GM23338 (cell line): ENCODE results near the gene KIF1A. TPM values are rescaled to one million over a fixed set of nuclear protein-coding genes. Genes with fewer than 3 reads are reported as not detected.

Source experiments
- ATAC-seq: fragments of 200-7000 bp; cut with Tn5 transposase; 3 replicates; pipeline ENCODE4 v1.9.1; 2020
- DNase-seq: peaks from one replicate; pipeline ENCODE4 v3.0.0-alpha.2; 2015; ENCODE audit warnings: low spot score
- H2AFZ ChIP-seq: fragments of 200-600 bp; sonication (generic); 2 replicates; pipeline ENCODE4 v1.8.0; 2016; ENCODE audit warnings: antibody characterized with exemption, mild to moderate bottlenecking, moderate library complexity
- H3F3A ChIP-seq: fragments of 200-600 bp; sonication (generic); replicated peaks from 2 replicates; pipeline ENCODE4 v1.8.0; 2017; ENCODE audit warnings: antibody characterized with exemption, mixed run types, low read depth
- H3K27ac ChIP-seq: fragments of 200-600 bp; sonication (generic); 2 replicates; pipeline ENCODE4 v1.6.1; 2016; ENCODE audit warnings: low read depth
- H3K27me3 ChIP-seq: fragments of 200-600 bp; sonication (generic); 2 replicates; pipeline ENCODE4 v1.8.0; 2016; ENCODE audit warnings: mild to moderate bottlenecking, mixed run types, moderate library complexity; ENCODE audit not compliant: insufficient read depth
- H3K36me3 ChIP-seq: fragments of 200-600 bp; sonication (generic); 2 replicates; pipeline ENCODE4 v1.8.0; 2016; ENCODE audit warnings: mild to moderate bottlenecking; ENCODE audit not compliant: insufficient read depth
- H3K4me1 ChIP-seq: fragments of 200-600 bp; sonication (generic); 2 replicates; pipeline ENCODE4 v1.8.0; 2016; ENCODE audit warnings: mild to moderate bottlenecking, moderate library complexity; ENCODE audit not compliant: insufficient read depth
- H3K4me2 ChIP-seq: fragments of 200-600 bp; sonication (generic); 2 replicates; pipeline ENCODE4 v1.7.1; 2017; ENCODE audit warnings: mixed run types
- H3K4me3 ChIP-seq: fragments of 200-600 bp; sonication (generic); 2 replicates; pipeline ENCODE4 v1.6.1; 2016; ENCODE audit warnings: mixed run types
- H3K79me2 ChIP-seq: fragments of 200-600 bp; sonication (generic); replicated peaks from 2 replicates; pipeline ENCODE4 v1.8.0; 2017; ENCODE audit warnings: mild to moderate bottlenecking; ENCODE audit not compliant: insufficient read depth
- H3K9me2 ChIP-seq: fragments of 200-600 bp; sonication (generic); 2 replicates; pipeline ENCODE4 v1.8.0; 2017; ENCODE audit not compliant: insufficient read depth
- H4K20me1 ChIP-seq: fragments of 200-600 bp; sonication (generic); replicated peaks from 2 replicates; pipeline ENCODE4 v1.8.0; 2017; ENCODE audit warnings: mild to moderate bottlenecking; ENCODE audit not compliant: insufficient read depth
- H3K27ac Mint-ChIP-seq: 2 replicates; pipeline ENCODE4 v1.8.0; 2020; ENCODE audit warnings: inconsistent platforms, mild to moderate bottlenecking, moderate library complexity, mixed read lengths
- H3K27me3 Mint-ChIP-seq: 3 replicates; pipeline ENCODE4 v1.8.0; 2022; ENCODE audit warnings: low read depth, mild to moderate bottlenecking, moderate library complexity, mixed read lengths, inconsistent platforms; ENCODE audit not compliant: insufficient read depth, poor library complexity
- H3K36me3 Mint-ChIP-seq: 3 replicates; pipeline ENCODE4 v1.8.0; 2021; ENCODE audit warnings: low read depth, mild to moderate bottlenecking, inconsistent platforms, moderate library complexity, mixed read lengths
- H3K4me1 Mint-ChIP-seq: 3 replicates; pipeline ENCODE4 v1.8.0; 2020; ENCODE audit warnings: mild to moderate bottlenecking, inconsistent platforms, mixed read lengths
- H3K4me3 Mint-ChIP-seq: 3 replicates; pipeline ENCODE4 v1.8.0; 2021; ENCODE audit warnings: moderate library complexity, mild to moderate bottlenecking, inconsistent platforms, mixed read lengths
- H3K9me3 Mint-ChIP-seq: 3 replicates; pipeline ENCODE4 v1.8.0; 2020; ENCODE audit warnings: moderate library complexity, mild to moderate bottlenecking, inconsistent platforms, mixed read lengths
- CREB1 ChIP-seq: fragments of 250-450 bp; sonication (Bioruptor Pico); IDR thresholded peaks from 2 replicates; pipeline ENCODE4 v1.5.0; 2020; ENCODE audit warnings: low read depth, mild to moderate bottlenecking, moderate library complexity
- EZH2 ChIP-seq: fragments of 200-600 bp; sonication (generic); IDR thresholded peaks from one replicate; pipeline ENCODE4 v1.8.0; 2017; ENCODE audit warnings: antibody characterized with exemption, mild to moderate bottlenecking, low read depth; ENCODE audit not compliant: unreplicated experiment
- POLR2AphosphoS5 ChIP-seq: IDR thresholded peaks from 2 replicates; pipeline ENCODE4 v1.6.1; 2016; ENCODE audit warnings: antibody characterized with exemption, low read depth
- STAT1 ChIP-seq: IDR thresholded peaks from one replicate; pipeline ENCODE4 v1.6.1; 2016; ENCODE audit warnings: antibody characterized with exemption; ENCODE audit not compliant: unreplicated experiment
- ZNF331 ChIP-seq: fragments of 250-450 bp; sonication (Bioruptor Pico); IDR thresholded peaks from 2 replicates; pipeline ENCODE4 v1.5.0; 2020; ENCODE audit warnings: low read depth, mild to moderate bottlenecking, moderate library complexity
- polyA plus RNA-seq: library from polyadenylated mRNA; unstranded; fragments of >200 nt; fragmentation: Nextera tagmentation; extraction: Ambion mirVana; gene quantifications from 2 replicates; pipeline ENCODE4 v1.2.1, GENCODE V29; 2016
- total RNA-seq: library from RNA; depleted of rRNA; stranded (reverse); fragments of >200 nt; shearing (Covaris generic); gene quantifications from 2 replicates; pipeline ENCODE4 v1.2.3, GENCODE V29; 2014
- TF ChIP-seq, protein P1 (sequence below): fragments of 250-450 bp; sonication (Bioruptor Pico); IDR thresholded peaks from 2 replicates; pipeline ENCODE4 v1.5.0; 2020; ENCODE audit warnings: mild to moderate bottlenecking, moderate library complexity
- TF ChIP-seq, protein P2 (sequence below): IDR thresholded peaks from 2 replicates; pipeline ENCODE4 v1.6.1; 2016; ENCODE audit warnings: antibody characterized with exemption
- TF ChIP-seq, protein P3 (sequence below), 2 experiments: fragments of 200-600 bp in 1 of 2; sonication (generic) in 1 of 2; conservative IDR thresholded peaks; 2 replicates each; pipeline versions ENCODE4 v1.5.1 to v1.6.1; 2016 to 2017; ENCODE audit warnings: antibody characterized with exemption in 2 of 2, low read depth in 2 of 2, mild to moderate bottlenecking in 2 of 2, moderate library complexity in 1 of 2

KIF1A gene
- total and polyA plus RNA-seq, 2 experiments from 2014 or later, result 169 to 214 TPM

DNA sequence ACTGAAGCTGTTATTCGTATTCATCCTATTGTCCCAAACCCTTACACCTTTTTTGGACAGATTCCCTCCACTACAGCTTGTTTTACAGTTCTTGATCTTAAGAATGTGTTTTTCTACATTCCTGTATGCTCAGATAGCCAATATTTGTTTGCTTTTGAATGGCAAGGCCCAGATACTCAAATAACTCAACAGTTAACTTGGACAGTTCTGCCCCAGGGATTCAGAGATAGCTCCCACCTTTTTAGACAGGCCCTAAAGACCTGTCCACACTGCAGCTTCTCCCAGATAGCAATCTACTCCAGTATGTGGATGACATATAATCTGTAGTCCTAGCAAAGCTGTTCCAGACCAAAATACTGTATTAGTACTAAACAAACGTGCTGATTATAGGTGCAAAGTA lies 41.5 kb upstream of the KIF1A start (continued):
- TF ChIP-seq, protein P1, sequence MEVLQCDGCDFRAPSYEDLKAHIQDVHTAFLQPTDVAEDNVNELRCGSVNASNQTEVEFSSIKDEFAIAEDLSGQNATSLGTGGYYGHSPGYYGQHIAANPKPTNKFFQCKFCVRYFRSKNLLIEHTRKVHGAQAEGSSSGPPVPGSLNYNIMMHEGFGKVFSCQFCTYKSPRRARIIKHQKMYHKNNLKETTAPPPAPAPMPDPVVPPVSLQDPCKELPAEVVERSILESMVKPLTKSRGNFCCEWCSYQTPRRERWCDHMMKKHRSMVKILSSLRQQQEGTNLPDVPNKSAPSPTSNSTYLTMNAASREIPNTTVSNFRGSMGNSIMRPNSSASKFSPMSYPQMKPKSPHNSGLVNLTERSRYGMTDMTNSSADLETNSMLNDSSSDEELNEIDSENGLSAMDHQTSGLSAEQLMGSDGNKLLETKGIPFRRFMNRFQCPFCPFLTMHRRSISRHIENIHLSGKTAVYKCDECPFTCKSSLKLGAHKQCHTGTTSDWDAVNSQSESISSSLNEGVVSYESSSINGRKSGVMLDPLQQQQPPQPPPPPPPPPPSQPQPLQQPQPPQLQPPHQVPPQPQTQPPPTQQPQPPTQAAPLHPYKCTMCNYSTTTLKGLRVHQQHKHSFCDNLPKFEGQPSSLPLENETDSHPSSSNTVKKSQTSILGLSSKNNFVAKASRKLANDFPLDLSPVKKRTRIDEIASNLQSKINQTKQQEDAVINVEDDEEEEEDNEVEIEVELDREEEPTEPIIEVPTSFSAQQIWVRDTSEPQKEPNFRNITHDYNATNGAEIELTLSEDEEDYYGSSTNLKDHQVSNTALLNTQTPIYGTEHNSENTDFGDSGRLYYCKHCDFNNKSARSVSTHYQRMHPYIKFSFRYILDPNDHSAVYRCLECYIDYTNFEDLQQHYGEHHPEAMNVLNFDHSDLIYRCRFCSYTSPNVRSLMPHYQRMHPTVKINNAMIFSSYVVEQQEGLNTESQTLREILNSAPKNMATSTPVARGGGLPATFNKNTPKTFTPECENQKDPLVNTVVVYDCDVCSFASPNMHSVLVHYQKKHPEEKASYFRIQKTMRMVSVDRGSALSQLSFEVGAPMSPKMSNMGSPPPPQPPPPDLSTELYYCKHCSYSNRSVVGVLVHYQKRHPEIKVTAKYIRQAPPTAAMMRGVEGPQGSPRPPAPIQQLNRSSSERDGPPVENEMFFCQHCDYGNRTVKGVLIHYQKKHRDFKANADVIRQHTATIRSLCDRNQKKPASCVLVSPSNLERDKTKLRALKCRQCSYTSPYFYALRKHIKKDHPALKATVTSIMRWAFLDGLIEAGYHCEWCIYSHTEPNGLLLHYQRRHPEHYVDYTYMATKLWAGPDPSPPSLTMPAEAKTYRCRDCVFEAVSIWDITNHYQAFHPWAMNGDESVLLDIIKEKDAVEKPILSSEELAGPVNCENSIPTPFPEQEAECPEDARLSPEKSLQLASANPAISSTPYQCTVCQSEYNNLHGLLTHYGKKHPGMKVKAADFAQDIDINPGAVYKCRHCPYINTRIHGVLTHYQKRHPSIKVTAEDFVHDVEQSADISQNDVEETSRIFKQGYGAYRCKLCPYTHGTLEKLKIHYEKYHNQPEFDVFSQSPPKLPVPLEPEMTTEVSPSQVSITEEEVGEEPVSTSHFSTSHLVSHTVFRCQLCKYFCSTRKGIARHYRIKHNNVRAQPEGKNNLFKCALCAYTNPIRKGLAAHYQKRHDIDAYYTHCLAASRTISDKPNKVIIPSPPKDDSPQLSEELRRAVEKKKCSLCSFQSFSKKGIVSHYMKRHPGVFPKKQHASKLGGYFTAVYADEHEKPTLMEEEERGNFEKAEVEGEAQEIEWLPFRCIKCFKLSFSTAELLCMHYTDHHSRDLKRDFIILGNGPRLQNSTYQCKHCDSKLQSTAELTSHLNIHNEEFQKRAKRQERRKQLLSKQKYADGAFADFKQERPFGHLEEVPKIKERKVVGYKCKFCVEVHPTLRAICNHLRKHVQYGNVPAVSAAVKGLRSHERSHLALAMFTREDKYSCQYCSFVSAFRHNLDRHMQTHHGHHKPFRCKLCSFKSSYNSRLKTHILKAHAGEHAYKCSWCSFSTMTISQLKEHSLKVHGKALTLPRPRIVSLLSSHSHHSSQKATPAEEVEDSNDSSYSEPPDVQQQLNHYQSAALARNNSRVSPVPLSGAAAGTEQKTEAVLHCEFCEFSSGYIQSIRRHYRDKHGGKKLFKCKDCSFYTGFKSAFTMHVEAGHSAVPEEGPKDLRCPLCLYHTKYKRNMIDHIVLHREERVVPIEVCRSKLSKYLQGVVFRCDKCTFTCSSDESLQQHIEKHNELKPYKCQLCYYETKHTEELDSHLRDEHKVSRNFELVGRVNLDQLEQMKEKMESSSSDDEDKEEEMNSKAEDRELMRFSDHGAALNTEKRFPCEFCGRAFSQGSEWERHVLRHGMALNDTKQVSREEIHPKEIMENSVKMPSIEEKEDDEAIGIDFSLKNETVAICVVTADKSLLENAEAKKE (CRISPR knock-in tag), result no peak
- TF ChIP-seq STAT1, result no peak
- TF ChIP-seq, protein P2, sequence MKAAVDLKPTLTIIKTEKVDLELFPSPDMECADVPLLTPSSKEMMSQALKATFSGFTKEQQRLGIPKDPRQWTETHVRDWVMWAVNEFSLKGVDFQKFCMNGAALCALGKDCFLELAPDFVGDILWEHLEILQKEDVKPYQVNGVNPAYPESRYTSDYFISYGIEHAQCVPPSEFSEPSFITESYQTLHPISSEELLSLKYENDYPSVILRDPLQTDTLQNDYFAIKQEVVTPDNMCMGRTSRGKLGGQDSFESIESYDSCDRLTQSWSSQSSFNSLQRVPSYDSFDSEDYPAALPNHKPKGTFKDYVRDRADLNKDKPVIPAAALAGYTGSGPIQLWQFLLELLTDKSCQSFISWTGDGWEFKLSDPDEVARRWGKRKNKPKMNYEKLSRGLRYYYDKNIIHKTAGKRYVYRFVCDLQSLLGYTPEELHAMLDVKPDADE, result no peak
- no peak for TF ChIP-seq EZH2
- TF ChIP-seq CREB1, result no peak
- TF ChIP-seq, protein P3, sequence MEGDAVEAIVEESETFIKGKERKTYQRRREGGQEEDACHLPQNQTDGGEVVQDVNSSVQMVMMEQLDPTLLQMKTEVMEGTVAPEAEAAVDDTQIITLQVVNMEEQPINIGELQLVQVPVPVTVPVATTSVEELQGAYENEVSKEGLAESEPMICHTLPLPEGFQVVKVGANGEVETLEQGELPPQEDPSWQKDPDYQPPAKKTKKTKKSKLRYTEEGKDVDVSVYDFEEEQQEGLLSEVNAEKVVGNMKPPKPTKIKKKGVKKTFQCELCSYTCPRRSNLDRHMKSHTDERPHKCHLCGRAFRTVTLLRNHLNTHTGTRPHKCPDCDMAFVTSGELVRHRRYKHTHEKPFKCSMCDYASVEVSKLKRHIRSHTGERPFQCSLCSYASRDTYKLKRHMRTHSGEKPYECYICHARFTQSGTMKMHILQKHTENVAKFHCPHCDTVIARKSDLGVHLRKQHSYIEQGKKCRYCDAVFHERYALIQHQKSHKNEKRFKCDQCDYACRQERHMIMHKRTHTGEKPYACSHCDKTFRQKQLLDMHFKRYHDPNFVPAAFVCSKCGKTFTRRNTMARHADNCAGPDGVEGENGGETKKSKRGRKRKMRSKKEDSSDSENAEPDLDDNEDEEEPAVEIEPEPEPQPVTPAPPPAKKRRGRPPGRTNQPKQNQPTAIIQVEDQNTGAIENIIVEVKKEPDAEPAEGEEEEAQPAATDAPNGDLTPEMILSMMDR (conservative IDR thresholded peaks at IDR 0.05; ENCODE audit: low read depth in 2 of 2), result no peak

DNA sequence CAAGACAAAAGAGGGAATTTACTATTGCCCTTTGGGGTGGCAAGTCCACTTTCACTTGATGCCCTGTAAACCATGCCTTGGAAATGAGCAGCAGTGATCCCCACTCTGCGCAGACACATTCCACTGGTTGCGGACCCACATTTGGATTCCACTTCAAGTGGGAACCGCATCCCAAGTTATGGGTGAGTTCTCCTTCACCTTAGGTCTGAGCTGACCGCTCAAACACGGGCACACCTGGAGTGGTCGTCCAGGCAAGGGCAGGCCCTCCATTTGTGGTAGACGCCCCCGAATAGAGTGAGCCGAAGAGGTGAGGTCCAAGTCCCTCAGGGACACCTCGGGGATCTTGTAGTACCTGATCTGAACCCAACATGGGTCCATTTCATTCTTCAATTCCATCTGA lies 38.9 kb upstream of the KIF1A start:
- no peaks in the 10 kb centered on the region for H3F3A ChIP-seq
- Mint-ChIP-seq H3K4me3 (no peak overlapping the region), H3K36me3 (no peaks in the 10 kb centered on the region), H3K27ac (no peak overlapping the region), H3K27me3 (peaks cover 8% of the 10 kb centered on the region), H3K9me3 (peaks cover 5% of the 10 kb centered on the region), H3K4me1 (no peaks in the 10 kb centered on the region)
- no peaks in the 10 kb centered on the region for H3K9me2 ChIP-seq
- H3K4me1 ChIP-seq, result no peaks in the 10 kb centered on the region
- H3K4me2 ChIP-seq, result no peak overlapping the region
- DNase-seq (no peak), ATAC-seq (no peak)
- no peak overlapping the region for H3K27ac ChIP-seq
- H3K36me3 ChIP-seq, result no peaks in the 10 kb centered on the region
- H3K4me3 ChIP-seq, result no peak overlapping the region
- no peaks in the 10 kb centered on the region for H4K20me1 ChIP-seq
- no peaks in the 10 kb centered on the region for H3K27me3 ChIP-seq
- H3K79me2 ChIP-seq, result no peaks in the 10 kb centered on the region
- no peak overlapping the region for H2AFZ ChIP-seq
- TF ChIP-seq CREB1, result no peak
- TF ChIP-seq EZH2, result no peak
- no peak for TF ChIP-seq POLR2AphosphoS5
- TF ChIP-seq, protein P2, result no peak
- TF ChIP-seq ZNF331 (CRISPR knock-in tag), result no peak
